HG03060 (cell line): ENCODE data around the gene PIP5K1A.
A peak's percentile ranks its signal among the peaks of the same experiment; 100 is the strongest.
"Not testable (repeated sequence)": the region's sequence is repeated elsewhere in the genome, so short reads cannot be mapped to it uniquely, and the experiment has no call there.

ENCODE experiments used
- ATAC-seq: cut with Tn5 transposase; IDR thresholded peaks from one replicate; pipeline ENCODE4 v1.9.1; 2021; ENCODE audit warnings: low read depth, moderate number of reproducible peaks; ENCODE audit not compliant: unreplicated experiment

PIP5K1A gene

GRCh38 chr1:151189637-151190445 is 8.5 kb upstream of the PIP5K1A start, which contains the start of gene VPS72:
VPS72 (minus strand) TSS chr1:151190197; CDS start chr1:151190121, 76 bp downstream.
- ATAC-seq: peak; percentile 80

GRCh38 chr1:151192047-151192446 is 6.3 kb upstream of the PIP5K1A start:
- ATAC-seq: no peak

GRCh38 chr1:151193304-151193703 is 5.0 kb upstream of the PIP5K1A start:
- ATAC-seq: no peak

GRCh38 chr1:151193856-151194255 is 4.5 kb upstream of the PIP5K1A start:
- no peak for ATAC-seq

- ATAC-seq: not testable (repeated sequence)
Measured at GRCh38 chr1:151194894-151195594, 3.3 kb upstream of the PIP5K1A start.

- no peak for ATAC-seq
Measured at GRCh38 chr1:151196292-151196800, 2.0 kb upstream of the PIP5K1A start.

GRCh38 chr1:151197863-151198253 is 494 bp upstream of the PIP5K1A start:
- ATAC-seq: no peak

- ATAC-seq: no peak
Measured at GRCh38 chr1:151199873-151200581, 1.7 kb downstream of the PIP5K1A start.

GRCh38 chr1:151205381-151205965 is 7.1 kb downstream of the PIP5K1A start:
- not testable (repeated sequence) for ATAC-seq

- no peak for ATAC-seq
Measured at GRCh38 chr1:151210830-151211229, 12.5 kb downstream of the PIP5K1A start.

GRCh38 chr1:151211972-151212705 is 13.8 kb downstream of the PIP5K1A start:
- no peak for ATAC-seq

GRCh38 chr1:151213560-151213959 is 15.2 kb downstream of the PIP5K1A start:
- ATAC-seq: no peak

GRCh38 chr1:151221616-151222015 is 23.3 kb downstream of the PIP5K1A start:
- no peak for ATAC-seq

GRCh38 chr1:151222130-151222529 is 23.8 kb downstream of the PIP5K1A start:
- no peak for ATAC-seq

- no peak for ATAC-seq
Measured at GRCh38 chr1:151235235-151235634, 36.9 kb downstream of the PIP5K1A start.

GRCh38 chr1:151237678-151238466 is 39.5 kb downstream of the PIP5K1A start:
- no peak for ATAC-seq

GRCh38 chr1:151238467-151238739 is 40.1 kb downstream of the PIP5K1A start:
- ATAC-seq: no peak

GRCh38 chr1:151242442-151242841 is 44.1 kb downstream of the PIP5K1A start:
- no peak for ATAC-seq

GRCh38 chr1:151243683-151244216 is 45.4 kb downstream of the PIP5K1A start:
- ATAC-seq: no peak
